Keratinocyte (primary cell): ENCODE results near the gene RPS15A.
"Not testable (repeated sequence)": the region's sequence is repeated elsewhere in the genome, so short reads cannot be mapped to it uniquely, and the experiment has no call there.

ENCODE experiments used
- CTCF ChIP-seq, 3 experiments: IDR thresholded peaks in 1 of 3; conservative IDR thresholded peaks in 1 of 3; optimal IDR thresholded peaks in 1 of 3; 2 replicates in 2 of 3; 3 replicates in 1 of 3; pipeline versions ENCODE3 to v1.5.1; 2011; ENCODE audit warnings: low read length in 3 of 3, mild to moderate bottlenecking in 3 of 3, moderate library complexity in 2 of 3, control low read depth in 1 of 3, inconsistent platforms in 1 of 3; ENCODE audit not compliant: insufficient read depth in 2 of 3; ENCODE audit errors: extremely low read depth in 1 of 3
- EZH2 ChIP-seq: IDR thresholded peaks from one replicate; pipeline ENCODE4 v1.6.1; 2012; ENCODE audit warnings: inconsistent platforms, mild to moderate bottlenecking, low read length, moderate library complexity

DNA sequence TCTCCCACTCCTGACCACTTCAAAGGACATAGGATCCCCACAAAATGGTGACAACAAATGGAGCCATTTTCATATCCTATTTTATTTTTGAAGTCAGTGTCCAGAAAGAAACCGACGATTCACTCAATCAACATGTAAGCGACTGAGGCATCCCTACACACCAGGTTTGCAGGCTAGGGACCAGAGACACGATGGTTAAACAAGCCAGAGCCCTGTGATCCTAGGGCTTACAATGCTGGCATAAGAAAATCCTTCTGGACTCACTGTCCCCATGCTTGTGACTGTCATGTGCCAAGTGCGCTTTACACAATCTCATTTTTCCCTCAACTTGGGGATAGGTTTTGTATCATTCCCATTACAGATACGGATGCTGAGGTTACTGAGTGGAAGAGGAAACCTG lies 8.9 kb downstream of the RPS15A start:
- not testable (repeated sequence) for TF ChIP-seq EZH2; CTCF (optimal IDR thresholded peaks at IDR 0.05 in 1 of 3, IDR thresholded peaks at IDR 0.05 in 1 of 3, conservative IDR thresholded peaks at IDR 0.05 in 1 of 3; ENCODE audit: extremely low read depth in 1 of 3, insufficient read depth in 2 of 3, low read length in 3 of 3)
